Activated T-cell treated with anti-CD3 and anti-CD28 coated beads for 48 hours (primary cell): ENCODE data around the gene HNMT.
"Not testable (repeated sequence)": the region's sequence is repeated elsewhere in the genome, so short reads cannot be mapped to it uniquely, and the experiment has no call there.

Experiments used
- DNase-seq: peaks from one replicate; pipeline ENCODE4 v3.0.0-alpha.2; 2020; ENCODE audit warnings: low read depth

HNMT gene

GRCh38 chr2:137964066-137964858 is at the start of gene HNMT:
HNMT (plus strand) TSS chr2:137964473; CDS start chr2:137964492, 19 bp downstream.
- DNase-seq = no peak

- DNase-seq = no peak
These were observed 43.0 kb upstream of the HNMT start for GRCh38 chr2:137921105-137921880.

GRCh38 chr2:137922171-137922570 is 42.1 kb upstream of the HNMT start:
- not testable (repeated sequence) for DNase-seq

GRCh38 chr2:137924019-137924418 is 40.3 kb upstream of the HNMT start:
- DNase-seq = no peak

- no peak for DNase-seq
These were observed 38.7 kb upstream of the HNMT start for GRCh38 chr2:137925599-137925998.

GRCh38 chr2:137927846-137928245 is 36.4 kb upstream of the HNMT start:
- DNase-seq = no peak

GRCh38 chr2:137928547-137929518 is 35.4 kb upstream of the HNMT start:
- no peak for DNase-seq

- DNase-seq = no peak
These were observed 34.8 kb upstream of the HNMT start for GRCh38 chr2:137929519-137929916.

GRCh38 chr2:137930146-137930545 is 34.1 kb upstream of the HNMT start:
- no peak for DNase-seq

- no peak for DNase-seq
These were observed 28.7 kb upstream of the HNMT start for GRCh38 chr2:137935591-137935990.

GRCh38 chr2:137937246-137937645 is 27.0 kb upstream of the HNMT start:
- DNase-seq = no peak

- no peak for DNase-seq
These were observed 26.5 kb upstream of the HNMT start for GRCh38 chr2:137937778-137938177.

- no peak for DNase-seq
These were observed 26.1 kb upstream of the HNMT start for GRCh38 chr2:137938204-137938603.

GRCh38 chr2:137939026-137939425 is 25.2 kb upstream of the HNMT start:
- no peak for DNase-seq

GRCh38 chr2:137940154-137940553 is 24.1 kb upstream of the HNMT start:
- no peak for DNase-seq

- no peak for DNase-seq
These were observed 22.0 kb upstream of the HNMT start for GRCh38 chr2:137942037-137942832.

- DNase-seq = no peak
These were observed 21.2 kb upstream of the HNMT start for GRCh38 chr2:137942833-137943677.

- DNase-seq = no peak
These were observed 20.5 kb upstream of the HNMT start for GRCh38 chr2:137943678-137944347.

GRCh38 chr2:137944714-137945113 is 19.6 kb upstream of the HNMT start:
- DNase-seq = no peak

- no peak for DNase-seq
These were observed 19.0 kb upstream of the HNMT start for GRCh38 chr2:137945229-137945628.
